HCT116 (cell line): ENCODE data around the gene CRBN. TPM values are rescaled to one million over a fixed set of nuclear protein-coding genes. Genes with fewer than 3 reads are reported as not detected.

Source experiments
- ATAC-seq: fragments of 200-7000 bp; cut with Tn5 transposase; 2 replicates; pipeline ENCODE4 v1.9.1; 2020; ENCODE audit warnings: mild to moderate bottlenecking, moderate library complexity
- BruUV-seq: library from RNA; stranded (reverse); fragments of 400-500 nt; replicated peaks from 2 replicates; lab custom pipeline; 2021; lab: Mats Ljungman, UMichigan
- CTCF ChIA-PET: fragments of 300-600 bp; sonication (Branson Sonifier 250); formaldehyde crosslinking; loops from one replicate; lab custom pipeline; 2021; ENCODE audit warnings: antibody characterized with exemption; lab: Charles Lee
- POLR2A ChIA-PET: fragments of 300-600, 350-600 bp; sonication (Branson Sonifier 250); formaldehyde crosslinking; loops from one replicate; lab custom pipeline; 2021; ENCODE audit warnings: antibody characterized with exemption; lab: Charles Lee
- RAD21 ChIA-PET, 2 experiments: fragments of 300-600 bp; sonication (Branson Sonifier 250); formaldehyde crosslinking; loops; one replicate each; lab custom pipeline; 2023; ENCODE audit warnings: low total read pairs in 2 of 2; ENCODE audit not compliant: uncharacterized antibody in 2 of 2, unreplicated experiment in 2 of 2, low non-redundant PET in 1 of 2; lab: Charles Lee
- DNase-seq: peaks from one replicate; pipeline ENCODE4 v3.0.0-alpha.2; 2010; ENCODE audit warnings: low read depth, low spot score
- H2AFZ ChIP-seq: fragments of 200-600 bp; shearing (Covaris generic), sonication (generic); 2 replicates; pipeline ENCODE4 v1.6.1; 2017; ENCODE audit warnings: low read depth, mixed run types, mixed read lengths, antibody characterized with exemption, low read length; ENCODE audit not compliant: poor library complexity, severe bottlenecking
- H3K27ac ChIP-seq: 2 replicates; pipeline ENCODE4 v1.5.1; 2012; ENCODE audit warnings: low read depth, low read length
- H3K27me3 ChIP-seq: fragments of 200-600 bp; sonication (generic); 2 replicates; pipeline ENCODE4 v1.6.1; 2016; ENCODE audit warnings: mixed run types, low read length, mixed read lengths; ENCODE audit not compliant: insufficient read depth
- H3K36me3 ChIP-seq, 2 experiments: fragments of 200-500 bp in 1 of 2; fragments of 200-600 bp in 1 of 2; sonication (Bioruptor generic) in 1 of 2; sonication (generic) in 1 of 2; 2 replicates each; pipeline versions ENCODE4 v1.5.1 to v1.6.1; 2014 to 2016; ENCODE audit warnings: low read length in 2 of 2, inconsistent platforms in 1 of 2, mixed read lengths in 1 of 2, mixed run types in 1 of 2; ENCODE audit not compliant: insufficient read depth in 2 of 2, control insufficient read depth in 1 of 2
- H3K4me1 ChIP-seq, 2 experiments: fragments of 200-600 bp in 1 of 2; sonication (generic) in 1 of 2; 2 replicates each; pipeline versions ENCODE4 v1.5.1 to v1.6.1; 2012 to 2017; ENCODE audit warnings: low read length in 2 of 2, inconsistent platforms in 1 of 2, mild to moderate bottlenecking in 1 of 2, mixed read lengths in 1 of 2, mixed run types in 1 of 2, moderate library complexity in 1 of 2; ENCODE audit not compliant: insufficient read depth in 2 of 2, control insufficient read depth in 1 of 2
- H3K4me2 ChIP-seq: fragments of 200-600 bp; sonication (generic); 2 replicates; pipeline ENCODE4 v1.6.1; 2017; ENCODE audit warnings: mixed run types, low read length, mixed read lengths
- H3K4me3 ChIP-seq, 2 experiments: fragments of 200-600 bp in 1 of 2; sonication (generic) in 1 of 2; replicated peaks in 1 of 2; 2 replicates each; pipeline ENCODE4 v1.5.1; 2011 to 2016; ENCODE audit warnings: low read length in 2 of 2, control low read depth in 1 of 2, low read depth in 1 of 2, mild to moderate bottlenecking in 1 of 2, mixed read lengths in 1 of 2, mixed run types in 1 of 2
- H3K79me2 ChIP-seq: fragments of 200-600 bp; sonication (generic); 2 replicates; pipeline ENCODE4 v1.6.1; 2017; ENCODE audit warnings: mild to moderate bottlenecking, mixed run types, low read length, moderate library complexity, mixed read lengths; ENCODE audit not compliant: insufficient read depth
- H3K9ac ChIP-seq: fragments of 200-600 bp; sonication (generic); 2 replicates; pipeline ENCODE4 v1.6.1; 2016; ENCODE audit warnings: low read length, mixed read lengths
- H3K9me2 ChIP-seq: fragments of 200-600 bp; sonication (generic), shearing (Covaris generic); 2 replicates; pipeline ENCODE4 v1.6.1; 2017; ENCODE audit warnings: mixed run types, mild to moderate bottlenecking, moderate library complexity; ENCODE audit not compliant: insufficient read depth
- H3K9me3 ChIP-seq, 2 experiments: fragments of 200-500 bp in 1 of 2; fragments of 200-600 bp in 1 of 2; sonication (Bioruptor generic) in 1 of 2; sonication (generic) in 1 of 2; 2 replicates each; pipeline ENCODE4 v1.6.1; 2014 to 2017; ENCODE audit warnings: low read length in 2 of 2, mixed read lengths in 2 of 2, inconsistent platforms in 1 of 2, low read depth in 1 of 2, mild to moderate bottlenecking in 1 of 2, mixed run types in 1 of 2, moderate library complexity in 1 of 2; ENCODE audit not compliant: control insufficient read depth in 1 of 2, insufficient read depth in 1 of 2
- H4K20me1 ChIP-seq: fragments of 200-600 bp; sonication (generic), shearing (Covaris generic); 2 replicates; pipeline ENCODE4 v1.6.1; 2017; ENCODE audit warnings: mixed run types, mild to moderate bottlenecking, moderate library complexity; ENCODE audit not compliant: insufficient read depth
- EZH2 ChIP-seq: fragments of 200-600 bp; sonication (generic); IDR thresholded peaks from 2 replicates; pipeline ENCODE4 v1.6.1; 2017; ENCODE audit warnings: antibody characterized with exemption, mixed run types
- EZH2phosphoT487 ChIP-seq: fragments of 200-600 bp; IDR thresholded peaks from 2 replicates; pipeline ENCODE4 v1.6.1; 2018; ENCODE audit warnings: antibody characterized with exemption, borderline replicate concordance
- FOSL1 ChIP-seq: IDR thresholded peaks from 2 replicates; pipeline ENCODE4 v1.6.1; 2012; ENCODE audit warnings: low read depth
- POLR2A ChIP-seq: IDR thresholded peaks from 2 replicates; pipeline ENCODE4 v1.7.0; 2011; ENCODE audit warnings: borderline replicate concordance; ENCODE audit not compliant: insufficient read depth, insufficient read length; ENCODE audit errors: extremely low read depth
- POLR2AphosphoS5 ChIP-seq: IDR thresholded peaks from 2 replicates; pipeline ENCODE4 v1.6.1; 2011; ENCODE audit warnings: mild to moderate bottlenecking, low read depth, low read length, moderate library complexity
- RAD21 ChIP-seq: IDR thresholded peaks from 2 replicates; pipeline ENCODE4 v1.6.1; 2012; ENCODE audit warnings: low read depth, mild to moderate bottlenecking
- ZFX ChIP-seq: fragments of 450-650 bp; IDR thresholded peaks from 2 replicates; pipeline ENCODE4 v1.6.1; 2017
- intact Hi-C: fragments of 100-400 bp; cut with micrococcal nuclease; formaldehyde crosslinking; loops from 2 replicates; pipeline ENCODE4 v1.10.0; 2022
- total RNA-seq: library from RNA; stranded (reverse); gene quantifications from one replicate; pipeline ENCODE4 v1.2.1, GENCODE V29; 2021; ENCODE audit not compliant: unreplicated experiment
- TF ChIP-seq, protein P1 (sequence below): IDR thresholded peaks from 2 replicates; pipeline ENCODE4 v1.6.1; 2012
- TF ChIP-seq, protein P2 (sequence below): IDR thresholded peaks from 2 replicates; pipeline ENCODE4 v1.6.1; 2012; ENCODE audit warnings: low read depth

Gene CRBN
- total RNA-seq, 1 experiment from 2014 or later, result 29.1 TPM

DNA sequence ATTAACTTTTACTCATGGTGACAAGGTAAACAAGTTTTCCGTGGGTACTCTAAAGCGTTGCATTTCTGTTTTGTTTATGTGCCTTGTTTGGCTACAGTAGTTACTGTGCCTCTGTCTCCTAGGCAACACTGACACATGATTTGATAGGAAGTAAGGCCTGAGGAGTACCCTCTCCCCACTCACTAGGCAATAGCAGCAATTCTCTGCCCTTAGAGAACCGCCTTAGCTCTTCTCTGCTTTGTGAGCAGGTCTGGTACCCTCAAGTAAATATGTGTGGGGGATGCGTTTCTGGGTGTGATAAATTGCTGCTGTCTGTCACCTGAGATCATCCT lies 69.2 kb downstream of the CRBN start, which contains the start of gene IL5RA:
IL5RA (minus strand) TSS at position 76 of the 332 bp plus-strand sequence. CDS start 5,390 bp downstream, outside the sequence.
- Histone ChIP-seq H3K4me1 (no peaks in the 10 kb centered on the region), H3K27me3 (peaks cover 29% of the 10 kb centered on the region; the same call in 1 of the 2 replicates), H3K4me2 (no peak within 1 kb of the TSS), H3K9me2 (no peaks in the 10 kb centered on the region), H3K4me3 (no peak within 1 kb of the TSS), H3K36me3 (no peaks in the 10 kb centered on the region), H3K27ac (no peak within 1 kb of the TSS), H3K79me2 (no peaks in the 10 kb centered on the region), H4K20me1 (no peaks in the 10 kb centered on the region), H3K9me3 (no peaks in the 10 kb centered on the region), H2AFZ (no peak within 1 kb of the TSS), H3K9ac (no peak within 1 kb of the TSS)
- ChIA-PET POLR2A (no interaction called here), RAD21 (no interaction called here), CTCF (no interaction called here)
- no TSS peak for BruUV-seq
- intact Hi-C loops, result no loop called here
- TF ChIP-seq, protein P1, sequence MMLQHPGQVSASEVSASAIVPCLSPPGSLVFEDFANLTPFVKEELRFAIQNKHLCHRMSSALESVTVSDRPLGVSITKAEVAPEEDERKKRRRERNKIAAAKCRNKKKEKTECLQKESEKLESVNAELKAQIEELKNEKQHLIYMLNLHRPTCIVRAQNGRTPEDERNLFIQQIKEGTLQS, result no peak
- TF ChIP-seq RAD21 (no peak), POLR2AphosphoS5 (no peak), EZH2 (no peak), FOSL1 (no peak), ZFX (no peak), EZH2phosphoT487 (no peak), POLR2A (no peak)
- TF ChIP-seq, protein P2, sequence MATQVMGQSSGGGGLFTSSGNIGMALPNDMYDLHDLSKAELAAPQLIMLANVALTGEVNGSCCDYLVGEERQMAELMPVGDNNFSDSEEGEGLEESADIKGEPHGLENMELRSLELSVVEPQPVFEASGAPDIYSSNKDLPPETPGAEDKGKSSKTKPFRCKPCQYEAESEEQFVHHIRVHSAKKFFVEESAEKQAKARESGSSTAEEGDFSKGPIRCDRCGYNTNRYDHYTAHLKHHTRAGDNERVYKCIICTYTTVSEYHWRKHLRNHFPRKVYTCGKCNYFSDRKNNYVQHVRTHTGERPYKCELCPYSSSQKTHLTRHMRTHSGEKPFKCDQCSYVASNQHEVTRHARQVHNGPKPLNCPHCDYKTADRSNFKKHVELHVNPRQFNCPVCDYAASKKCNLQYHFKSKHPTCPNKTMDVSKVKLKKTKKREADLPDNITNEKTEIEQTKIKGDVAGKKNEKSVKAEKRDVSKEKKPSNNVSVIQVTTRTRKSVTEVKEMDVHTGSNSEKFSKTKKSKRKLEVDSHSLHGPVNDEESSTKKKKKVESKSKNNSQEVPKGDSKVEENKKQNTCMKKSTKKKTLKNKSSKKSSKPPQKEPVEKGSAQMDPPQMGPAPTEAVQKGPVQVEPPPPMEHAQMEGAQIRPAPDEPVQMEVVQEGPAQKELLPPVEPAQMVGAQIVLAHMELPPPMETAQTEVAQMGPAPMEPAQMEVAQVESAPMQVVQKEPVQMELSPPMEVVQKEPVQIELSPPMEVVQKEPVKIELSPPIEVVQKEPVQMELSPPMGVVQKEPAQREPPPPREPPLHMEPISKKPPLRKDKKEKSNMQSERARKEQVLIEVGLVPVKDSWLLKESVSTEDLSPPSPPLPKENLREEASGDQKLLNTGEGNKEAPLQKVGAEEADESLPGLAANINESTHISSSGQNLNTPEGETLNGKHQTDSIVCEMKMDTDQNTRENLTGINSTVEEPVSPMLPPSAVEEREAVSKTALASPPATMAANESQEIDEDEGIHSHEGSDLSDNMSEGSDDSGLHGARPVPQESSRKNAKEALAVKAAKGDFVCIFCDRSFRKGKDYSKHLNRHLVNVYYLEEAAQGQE, result no peak
- no peak for DNase-seq
- ATAC-seq, result no peak
